Upper lobe of left lung (tissue), 4 donors: ENCODE data around the gene CHST11.

Experiments
- CTCF ChIP-seq, 6 experiments: fragments of 450-650 bp in 4 of 6; fragments of 200-600 bp in 2 of 6; sonication (generic) in 2 of 6; IDR thresholded peaks; one replicate each; pipeline ENCODE4 v1.5.1; 2016 to 2019; ENCODE audit warnings: antibody characterized with exemption in 6 of 6
- POLR2A ChIP-seq, 4 donors: fragments of 450-650 bp; IDR thresholded peaks; one replicate each; pipeline ENCODE4 v1.5.1; 2016 to 2017; ENCODE audit warnings: antibody characterized with exemption in 4 of 4, mild to moderate bottlenecking in 2 of 4

- TF ChIP-seq POLR2A (IDR thresholded peaks at IDR 0.05) (no peak), CTCF (IDR thresholded peaks at IDR 0.05) (no peak)
These were observed 109.7 kb downstream of the CHST11 start for GRCh38 chr12:104566244-104566993.
